OCI-LY1 (cell line): ENCODE data around the gene WDFY4.

Experiments used
- H2AFZ ChIP-seq: fragments of 200-600 bp; sonication (generic), shearing (Covaris generic); 2 replicates; pipeline ENCODE4 v1.6.0; 2014; ENCODE audit warnings: antibody characterized with exemption, mild to moderate bottlenecking, low read length
- H3F3A ChIP-seq: fragments of 200-600 bp; sonication (generic), shearing (Covaris generic); 2 replicates; pipeline ENCODE4 v1.6.0; 2014; ENCODE audit warnings: mild to moderate bottlenecking, antibody characterized with exemption, low read length, moderate library complexity; ENCODE audit not compliant: insufficient read depth
- H3K27ac ChIP-seq: fragments of 200-600 bp; sonication (generic); 2 replicates; pipeline ENCODE4 v1.5.1; 2014; ENCODE audit warnings: low read length, mixed run types, mild to moderate bottlenecking, low read depth; ENCODE audit not compliant: poor library complexity, severe bottlenecking
- H3K27me3 ChIP-seq: fragments of 200-600 bp; sonication (generic); 2 replicates; pipeline ENCODE4 v1.6.0; 2014; ENCODE audit warnings: antibody characterized with exemption, mild to moderate bottlenecking, low read length, moderate library complexity; ENCODE audit not compliant: insufficient read depth
- H3K36me3 ChIP-seq: fragments of 200-600 bp; sonication (generic); 2 replicates; pipeline ENCODE4 v1.6.1; 2014; ENCODE audit warnings: mild to moderate bottlenecking, antibody characterized with exemption, low read length, moderate library complexity, mixed read lengths; ENCODE audit not compliant: insufficient read depth
- H3K4me1 ChIP-seq: fragments of 200-600 bp; sonication (generic); 2 replicates; pipeline ENCODE4 v1.5.1; 2014; ENCODE audit warnings: mild to moderate bottlenecking, low read length, moderate library complexity; ENCODE audit not compliant: insufficient read depth, severe bottlenecking
- H3K4me2 ChIP-seq: fragments of 200-600 bp; sonication (generic), shearing (Covaris generic); 2 replicates; pipeline ENCODE4 v1.6.1; 2014; ENCODE audit warnings: low read length
- H3K4me3 ChIP-seq: fragments of 200-600 bp; sonication (generic); 2 replicates; pipeline ENCODE4 v1.5.1; 2014; ENCODE audit warnings: low read length, low read depth, mild to moderate bottlenecking, mixed read lengths; ENCODE audit not compliant: poor library complexity, severe bottlenecking
- H3K79me2 ChIP-seq: fragments of 200-600 bp; shearing (Covaris generic); 2 replicates; pipeline ENCODE4 v1.6.1; 2016; ENCODE audit warnings: mixed run types, low read length, mixed read lengths; ENCODE audit not compliant: insufficient read depth
- H3K9ac ChIP-seq: fragments of 200-600 bp; sonication (generic), shearing (Covaris generic); 2 replicates; pipeline ENCODE4 v1.6.1; 2014; ENCODE audit warnings: mild to moderate bottlenecking, low read length, mixed read lengths
- H3K9me2 ChIP-seq: fragments of 200-600 bp; sonication (generic), shearing (Covaris generic); 2 replicates; pipeline ENCODE4 v1.6.1; 2014; ENCODE audit warnings: low read depth, mild to moderate bottlenecking, low read length, mixed read lengths
- H3K9me3 ChIP-seq: fragments of 200-600 bp; shearing (Covaris generic); 2 replicates; pipeline ENCODE4 v1.6.1; 2014; ENCODE audit warnings: low read length, mixed read lengths
- H4K20me1 ChIP-seq: fragments of 200-600 bp; sonication (generic), shearing (Covaris generic); 2 replicates; pipeline ENCODE4 v1.6.0; 2016; ENCODE audit warnings: mild to moderate bottlenecking, low read length; ENCODE audit not compliant: insufficient read depth
- CTCF ChIP-seq: fragments of 200-600 bp; sonication (generic), shearing (Covaris generic); IDR thresholded peaks from 2 replicates; pipeline ENCODE4 v1.5.1; 2017; ENCODE audit warnings: mild to moderate bottlenecking, antibody characterized with exemption, low read length, moderate library complexity, mixed read lengths
- EZH2 ChIP-seq: fragments of 200-600 bp; sonication (generic), shearing (Covaris generic); IDR thresholded peaks from 2 replicates; pipeline ENCODE4 v1.8.0; 2017; ENCODE audit warnings: borderline replicate concordance, mixed run types, mild to moderate bottlenecking, antibody characterized with exemption, low read length, moderate library complexity, mixed read lengths

Gene WDFY4

GRCh38 chr10:48817141-48817540 lies 132.5 kb downstream of the WDFY4 start:
- Histone ChIP-seq H3F3A (no peaks in the 10 kb centered on the region), H3K9ac (no peak overlapping the region), H2AFZ (no peak overlapping the region), H3K36me3 (peaks cover 85% of the 10 kb centered on the region), H3K9me3 (no peaks in the 10 kb centered on the region), H3K4me2 (no peak overlapping the region), H3K4me1 (no peaks in the 10 kb centered on the region), H3K4me3 (no peak overlapping the region), H3K27ac (no peak overlapping the region), H3K9me2 (no peaks in the 10 kb centered on the region), H3K79me2 (no peaks in the 10 kb centered on the region), H3K27me3 (no peaks in the 10 kb centered on the region), H4K20me1 (no peaks in the 10 kb centered on the region)
- no peak for TF ChIP-seq EZH2
- no peak for TF ChIP-seq CTCF

GRCh38 chr10:48818081-48818480 lies 133.4 kb downstream of the WDFY4 start:
- Histone ChIP-seq H2AFZ (no peak overlapping the region), H3K4me1 (no peaks in the 10 kb centered on the region), H3F3A (no peaks in the 10 kb centered on the region), H3K27ac (no peak overlapping the region), H3K9me2 (no peaks in the 10 kb centered on the region), H3K4me3 (no peak overlapping the region), H3K27me3 (no peaks in the 10 kb centered on the region), H3K9me3 (no peaks in the 10 kb centered on the region), H3K36me3 (peaks cover 85% of the 10 kb centered on the region), H3K9ac (no peak overlapping the region), H3K79me2 (no peaks in the 10 kb centered on the region), H3K4me2 (no peak overlapping the region), H4K20me1 (no peaks in the 10 kb centered on the region)
- TF ChIP-seq EZH2 (no peak), CTCF (no peak)

GRCh38 chr10:48818861-48819520 lies 134.3 kb downstream of the WDFY4 start:
- Histone ChIP-seq H3K9me3 (no peaks in the 10 kb centered on the region), H4K20me1 (no peaks in the 10 kb centered on the region), H3K4me3 (no peak overlapping the region), H3K9me2 (no peaks in the 10 kb centered on the region), H3K27me3 (no peaks in the 10 kb centered on the region), H3K79me2 (no peaks in the 10 kb centered on the region), H3K36me3 (peaks cover 85% of the 10 kb centered on the region), H3K27ac (no peak overlapping the region), H3K4me1 (no peaks in the 10 kb centered on the region), H3F3A (no peaks in the 10 kb centered on the region), H2AFZ (no peak overlapping the region), H3K4me2 (no peak overlapping the region), H3K9ac (no peak overlapping the region)
- TF ChIP-seq EZH2 (no peak), CTCF (no peak)
